Neural cell (in vitro differentiated cells): ENCODE measurements around the gene ARHGAP45. TPM values are rescaled to one million over a fixed set of nuclear protein-coding genes. Genes with fewer than 3 reads are reported as not detected.

Experiments used
- H2AFZ ChIP-seq: fragments of 200-600, 300-800 bp; sonication (generic), shearing (Covaris generic); 2 replicates; pipeline ENCODE4 v1.6.0; 2014; ENCODE audit warnings: low read depth, mild to moderate bottlenecking, antibody characterized with exemption, low read length, moderate library complexity
- H3F3A ChIP-seq: fragments of 200-600 bp; shearing (Covaris generic); 2 replicates; pipeline ENCODE4 v1.6.1; 2016; ENCODE audit warnings: mild to moderate bottlenecking, moderate library complexity, mixed read lengths, antibody characterized with exemption, low read length; ENCODE audit not compliant: insufficient read depth, poor library complexity, severe bottlenecking
- H3K27ac ChIP-seq: fragments of 200-600, 300-800 bp; sonication (generic), shearing (Covaris generic); 2 replicates; pipeline ENCODE4 v1.5.1; 2014; ENCODE audit warnings: mild to moderate bottlenecking, low read length, moderate library complexity
- H3K27me3 ChIP-seq: fragments of 300-800, 200-600 bp; sonication (generic), shearing (Covaris generic); 2 replicates; pipeline ENCODE4 v1.6.0; 2014; ENCODE audit warnings: mild to moderate bottlenecking, low read depth, low read length, moderate library complexity; ENCODE audit not compliant: insufficient read depth
- H3K36me3 ChIP-seq: fragments of 300-800, 200-600 bp; sonication (generic), shearing (Covaris generic); 2 replicates; pipeline ENCODE4 v1.5.1; 2014; ENCODE audit warnings: mild to moderate bottlenecking, antibody characterized with exemption, low read length, moderate library complexity; ENCODE audit not compliant: insufficient read depth
- H3K4me2 ChIP-seq: fragments of 300-800, 200-600 bp; sonication (generic), shearing (Covaris generic); 2 replicates; pipeline ENCODE4 v1.6.0; 2014; ENCODE audit warnings: mild to moderate bottlenecking, low read length
- H3K4me3 ChIP-seq: fragments of 300-800, 200-600 bp; sonication (generic), shearing (Covaris generic); 2 replicates; pipeline ENCODE4 v1.5.1; 2014; ENCODE audit warnings: mild to moderate bottlenecking, low read length, moderate library complexity
- H3K79me2 ChIP-seq: fragments of 200-600 bp; shearing (Covaris generic); replicated peaks from 2 replicates; pipeline ENCODE4 v1.6.0; 2014; ENCODE audit warnings: mild to moderate bottlenecking, low read length, moderate library complexity; ENCODE audit not compliant: insufficient read depth
- H3K9ac ChIP-seq: fragments of 300-800, 200-600 bp; sonication (generic), shearing (Covaris generic); 2 replicates; pipeline ENCODE4 v1.6.1; 2016; ENCODE audit warnings: mild to moderate bottlenecking, low read length, mixed read lengths
- H3K9me2 ChIP-seq: fragments of 200-600 bp; shearing (Covaris generic); 2 replicates; pipeline ENCODE4 v1.6.1; 2016; ENCODE audit warnings: mild to moderate bottlenecking, low read length, mixed read lengths; ENCODE audit not compliant: insufficient read depth
- H3K9me3 ChIP-seq: fragments of 200-600, 300-800 bp; sonication (generic), shearing (Covaris generic); 2 replicates; pipeline ENCODE4 v1.6.1; 2016; ENCODE audit warnings: mild to moderate bottlenecking, mixed run types, low read length, moderate library complexity, mixed read lengths
- H4K20me1 ChIP-seq: fragments of 200-600 bp; shearing (Covaris generic); 2 replicates; pipeline ENCODE4 v1.6.1; 2016; ENCODE audit warnings: mild to moderate bottlenecking, mixed run types; ENCODE audit not compliant: insufficient read depth
- EP300 ChIP-seq: fragments of 450-650 bp; conservative IDR thresholded peaks from 2 replicates; pipeline ENCODE4 v1.6.1; 2014; ENCODE audit warnings: antibody characterized with exemption, mild to moderate bottlenecking, moderate library complexity; ENCODE audit not compliant: poor library complexity, severe bottlenecking
- EZH2 ChIP-seq: fragments of 200-600, 300-800 bp; shearing (Covaris generic), sonication (generic); IDR thresholded peaks from 2 replicates; pipeline ENCODE4 v1.6.1; 2014; ENCODE audit warnings: antibody characterized with exemption, low read length, borderline replicate concordance, mild to moderate bottlenecking; ENCODE audit not compliant: insufficient read depth, poor library complexity, severe bottlenecking
- MXI1 ChIP-seq: fragments of 450-650 bp; conservative IDR thresholded peaks from 2 replicates; pipeline ENCODE4 v1.6.1; 2014; ENCODE audit warnings: antibody characterized with exemption, mild to moderate bottlenecking; ENCODE audit not compliant: poor library complexity, severe bottlenecking
- POLR2AphosphoS5 ChIP-seq: IDR thresholded peaks from 2 replicates; pipeline ENCODE4 v1.6.1; 2012
- RAD21 ChIP-seq: fragments of 450-650 bp; conservative IDR thresholded peaks from 2 replicates; pipeline ENCODE4 v1.6.1; 2014; ENCODE audit warnings: antibody characterized with exemption, mild to moderate bottlenecking, moderate library complexity
- SMC3 ChIP-seq: fragments of 450-650 bp; conservative IDR thresholded peaks from 2 replicates; pipeline ENCODE4 v1.6.1; 2014; ENCODE audit warnings: antibody characterized with exemption, mild to moderate bottlenecking, moderate library complexity; ENCODE audit not compliant: poor library complexity
- TAF1 ChIP-seq: IDR thresholded peaks from 2 replicates; pipeline ENCODE4 v1.6.1; 2012; ENCODE audit warnings: low read depth
- polyA plus RNA-seq: library from polyadenylated mRNA; depleted of rRNA; stranded (reverse); fragments of >200 nt; gene quantifications from 2 replicates; pipeline ENCODE4 v1.2.3, GENCODE V29; 2014
- TF ChIP-seq, protein P1 (sequence below): fragments of 450-650 bp; IDR thresholded peaks from 2 replicates; pipeline ENCODE4 v1.5.1; 2014; ENCODE audit warnings: antibody characterized with exemption, mild to moderate bottlenecking, moderate library complexity; ENCODE audit not compliant: poor library complexity, severe bottlenecking
- TF ChIP-seq, protein P2 (sequence below): IDR thresholded peaks from 2 replicates; pipeline ENCODE4 v1.6.1; 2012; ENCODE audit warnings: borderline replicate concordance

ARHGAP45 gene
- polyA plus RNA-seq, 1 donor from 2014 or later, result 3.3 TPM

DNA sequence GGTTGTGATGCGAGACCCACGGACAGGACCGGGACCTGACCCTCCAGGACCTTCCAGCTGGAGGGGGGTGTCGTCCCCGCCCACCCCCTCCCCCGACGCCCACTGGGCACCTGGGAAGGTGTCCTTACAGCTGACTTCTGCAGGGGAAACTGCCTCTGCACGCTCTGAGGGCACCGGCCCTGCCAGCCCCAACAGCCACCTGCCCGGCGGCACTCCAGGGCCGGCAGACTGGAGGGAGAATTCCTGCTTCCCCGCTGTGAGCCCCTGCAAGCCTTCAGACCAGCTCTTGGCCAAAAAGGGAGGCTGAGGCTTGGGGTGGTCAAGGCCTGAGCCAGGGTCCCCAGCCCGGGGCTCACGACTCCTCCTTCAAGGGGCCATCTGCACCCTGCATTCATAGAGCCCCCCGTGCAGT lies 39.3 kb upstream of the ARHGAP45 start:
- Histone ChIP-seq H2AFZ (no peak overlapping the region), H4K20me1 (no peaks in the 10 kb centered on the region), H3K4me2 (peak overlapping the region; percentile 35), H3K9me2 (no peaks in the 10 kb centered on the region), H3K27ac (no peak overlapping the region), H3K9me3 (no peaks in the 10 kb centered on the region), H3K9ac (peak overlapping the region; percentile 91), H3K27me3 (peaks cover 5% of the 10 kb centered on the region), H3K79me2 (peaks cover 19% of the 10 kb centered on the region), H3K36me3 (no peaks in the 10 kb centered on the region), H3K4me3 (peak overlapping the region; percentile 85), H3F3A (no peaks in the 10 kb centered on the region)
- TF ChIP-seq, protein P1, sequence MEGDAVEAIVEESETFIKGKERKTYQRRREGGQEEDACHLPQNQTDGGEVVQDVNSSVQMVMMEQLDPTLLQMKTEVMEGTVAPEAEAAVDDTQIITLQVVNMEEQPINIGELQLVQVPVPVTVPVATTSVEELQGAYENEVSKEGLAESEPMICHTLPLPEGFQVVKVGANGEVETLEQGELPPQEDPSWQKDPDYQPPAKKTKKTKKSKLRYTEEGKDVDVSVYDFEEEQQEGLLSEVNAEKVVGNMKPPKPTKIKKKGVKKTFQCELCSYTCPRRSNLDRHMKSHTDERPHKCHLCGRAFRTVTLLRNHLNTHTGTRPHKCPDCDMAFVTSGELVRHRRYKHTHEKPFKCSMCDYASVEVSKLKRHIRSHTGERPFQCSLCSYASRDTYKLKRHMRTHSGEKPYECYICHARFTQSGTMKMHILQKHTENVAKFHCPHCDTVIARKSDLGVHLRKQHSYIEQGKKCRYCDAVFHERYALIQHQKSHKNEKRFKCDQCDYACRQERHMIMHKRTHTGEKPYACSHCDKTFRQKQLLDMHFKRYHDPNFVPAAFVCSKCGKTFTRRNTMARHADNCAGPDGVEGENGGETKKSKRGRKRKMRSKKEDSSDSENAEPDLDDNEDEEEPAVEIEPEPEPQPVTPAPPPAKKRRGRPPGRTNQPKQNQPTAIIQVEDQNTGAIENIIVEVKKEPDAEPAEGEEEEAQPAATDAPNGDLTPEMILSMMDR, result no peak
- TF ChIP-seq EZH2 (no peak), SMC3 (no peak), POLR2AphosphoS5 (no peak), RAD21 (no peak), MXI1 (no peak), TAF1 (no peak), EP300 (no peak)
- TF ChIP-seq, protein P2, sequence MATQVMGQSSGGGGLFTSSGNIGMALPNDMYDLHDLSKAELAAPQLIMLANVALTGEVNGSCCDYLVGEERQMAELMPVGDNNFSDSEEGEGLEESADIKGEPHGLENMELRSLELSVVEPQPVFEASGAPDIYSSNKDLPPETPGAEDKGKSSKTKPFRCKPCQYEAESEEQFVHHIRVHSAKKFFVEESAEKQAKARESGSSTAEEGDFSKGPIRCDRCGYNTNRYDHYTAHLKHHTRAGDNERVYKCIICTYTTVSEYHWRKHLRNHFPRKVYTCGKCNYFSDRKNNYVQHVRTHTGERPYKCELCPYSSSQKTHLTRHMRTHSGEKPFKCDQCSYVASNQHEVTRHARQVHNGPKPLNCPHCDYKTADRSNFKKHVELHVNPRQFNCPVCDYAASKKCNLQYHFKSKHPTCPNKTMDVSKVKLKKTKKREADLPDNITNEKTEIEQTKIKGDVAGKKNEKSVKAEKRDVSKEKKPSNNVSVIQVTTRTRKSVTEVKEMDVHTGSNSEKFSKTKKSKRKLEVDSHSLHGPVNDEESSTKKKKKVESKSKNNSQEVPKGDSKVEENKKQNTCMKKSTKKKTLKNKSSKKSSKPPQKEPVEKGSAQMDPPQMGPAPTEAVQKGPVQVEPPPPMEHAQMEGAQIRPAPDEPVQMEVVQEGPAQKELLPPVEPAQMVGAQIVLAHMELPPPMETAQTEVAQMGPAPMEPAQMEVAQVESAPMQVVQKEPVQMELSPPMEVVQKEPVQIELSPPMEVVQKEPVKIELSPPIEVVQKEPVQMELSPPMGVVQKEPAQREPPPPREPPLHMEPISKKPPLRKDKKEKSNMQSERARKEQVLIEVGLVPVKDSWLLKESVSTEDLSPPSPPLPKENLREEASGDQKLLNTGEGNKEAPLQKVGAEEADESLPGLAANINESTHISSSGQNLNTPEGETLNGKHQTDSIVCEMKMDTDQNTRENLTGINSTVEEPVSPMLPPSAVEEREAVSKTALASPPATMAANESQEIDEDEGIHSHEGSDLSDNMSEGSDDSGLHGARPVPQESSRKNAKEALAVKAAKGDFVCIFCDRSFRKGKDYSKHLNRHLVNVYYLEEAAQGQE, result no peak

DNA sequence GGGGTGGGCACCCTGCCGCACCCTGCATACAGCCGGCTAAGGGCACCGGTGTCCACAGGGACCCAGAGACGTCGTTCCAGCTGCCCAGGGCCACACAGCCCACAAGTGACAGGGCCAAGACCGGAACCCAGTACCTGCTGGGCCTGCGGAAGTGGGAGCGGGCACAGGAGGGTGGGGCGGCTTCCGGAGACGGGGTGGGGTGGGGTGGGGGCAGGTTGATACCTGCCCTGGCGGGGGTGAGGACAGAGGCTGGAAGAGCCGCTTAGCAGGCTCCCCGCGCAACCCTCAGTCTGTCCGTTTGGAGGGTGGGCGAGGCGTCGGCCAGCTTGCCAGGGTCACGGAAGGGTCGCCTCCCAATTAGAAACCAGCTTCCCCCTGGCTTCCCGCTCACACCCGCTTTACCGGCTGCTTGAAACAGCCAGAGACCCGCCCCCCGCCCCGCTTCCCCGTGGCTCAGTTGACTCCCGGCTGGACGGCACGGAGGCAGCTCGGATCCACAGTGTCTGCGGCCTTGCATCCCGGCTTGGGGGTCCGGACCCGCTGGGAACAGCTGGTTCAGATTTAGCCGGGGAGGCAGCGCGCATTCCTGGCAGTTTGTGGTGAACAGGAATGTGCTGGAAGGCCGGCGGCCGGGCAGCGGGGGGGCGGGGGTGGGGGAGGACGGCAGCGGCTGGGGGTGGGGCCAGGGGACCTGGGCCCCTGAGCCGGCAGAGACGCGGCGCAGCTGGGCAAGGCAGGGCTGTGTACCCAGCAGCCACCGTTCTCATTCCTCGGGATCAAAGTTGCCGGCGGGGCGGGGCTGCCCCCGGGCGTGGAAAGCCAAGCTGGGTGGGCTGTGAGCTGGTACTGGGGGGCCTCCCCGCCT lies 38.7 kb upstream of the ARHGAP45 start:
- Histone ChIP-seq H3K4me2 (peak overlapping the region; percentile 35), H3F3A (no peaks in the 10 kb centered on the region), H4K20me1 (no peaks in the 10 kb centered on the region), H3K27me3 (peaks cover 5% of the 10 kb centered on the region), H3K79me2 (peaks cover 19% of the 10 kb centered on the region), H3K36me3 (no peaks in the 10 kb centered on the region), H3K9me2 (no peaks in the 10 kb centered on the region), H3K27ac (no peak overlapping the region), H2AFZ (no peak overlapping the region), H3K9ac (peak overlapping the region; percentile 91), H3K9me3 (no peaks in the 10 kb centered on the region), H3K4me3 (peak overlapping the region; percentile 85)
- TF ChIP-seq EP300 (no peak), POLR2AphosphoS5 (no peak), MXI1 (no peak), SMC3 (no peak)
- TF ChIP-seq, protein P2, result no peak
- TF ChIP-seq, protein P1, result no peak
